Large intestine (tissue), 3 donors: ENCODE data around the gene MED13L. TPM values are rescaled to one million over a fixed set of nuclear protein-coding genes. Genes with fewer than 3 reads are reported as not detected.

Experiments
- DNase-seq, 2 donors: peaks; one replicate each; pipeline versions ENCODE4 v3.0.0 to v3.0.0-alpha.2; 2013
- H3K27ac ChIP-seq: one replicate; pipeline ENCODE4 v1.5.1; 2013; ENCODE audit warnings: low read length
- H3K27me3 ChIP-seq: 2 replicates; pipeline ENCODE4 v1.6.1; 2013; ENCODE audit warnings: low read length; ENCODE audit not compliant: control insufficient read depth, insufficient read depth
- H3K36me3 ChIP-seq: 2 replicates; pipeline ENCODE4 v1.6.1; 2013; ENCODE audit warnings: low read length; ENCODE audit not compliant: control insufficient read depth, insufficient read depth
- H3K4me1 ChIP-seq: one replicate; pipeline ENCODE4 v1.6.1; 2013; ENCODE audit warnings: low read length; ENCODE audit not compliant: control insufficient read depth, insufficient read depth
- H3K4me3 ChIP-seq: one replicate; pipeline ENCODE4 v1.5.1; 2013; ENCODE audit warnings: low read length
- H3K9me3 ChIP-seq: one replicate; pipeline ENCODE4 v1.6.1; 2013; ENCODE audit warnings: mild to moderate bottlenecking, low read depth, low read length, moderate library complexity; ENCODE audit not compliant: control insufficient read depth
- WGBS: methylation state at CpG from one replicate; pipeline ENCODE4 v1.1.5; 2013; ENCODE audit warnings: low lambda C conversion rate; ENCODE audit not compliant: insufficient coverage; 5-methylcytosine and 5-hydroxymethylcytosine counted together
- polyA plus RNA-seq: library from polyadenylated mRNA; unstranded; fragments of 120-200 nt; gene quantifications from one replicate; pipeline ENCODE4 v1.2.1, GENCODE V29; 2013

The MED13L gene
- polyA plus RNA-seq, 1 donor: 69.3 TPM

GRCh38 chr12:116186482-116187150, 90.9 kb downstream of the MED13L start:
- peak; percentile 44 to 75 for DNase-seq
- Histone ChIP-seq H3K4me3 (no peak overlapping the region), H3K27me3 (no peaks in the 10 kb centered on the region), H3K27ac (peak overlapping the region; percentile 47), H3K4me1 (peaks cover 18% of the 10 kb centered on the region), H3K9me3 (no peaks in the 10 kb centered on the region), H3K36me3 (no peaks in the 10 kb centered on the region)
- WGBS: 63% methylated on average over 3 of the region's 3 CpGs

- Histone ChIP-seq H3K36me3 (no peaks in the 10 kb centered on the region), H3K4me3 (no peak overlapping the region), H3K27me3 (no peaks in the 10 kb centered on the region), H3K4me1 (peaks cover 18% of the 10 kb centered on the region), H3K9me3 (no peaks in the 10 kb centered on the region), H3K27ac (no peak overlapping the region)
- 100% methylated on average over 1 of the region's 2 CpGs for WGBS
- no peak for DNase-seq
These were observed 92.7 kb downstream of the MED13L start for GRCh38 chr12:116184763-116185162.

- Histone ChIP-seq H3K4me1 (peaks cover 18% of the 10 kb centered on the region), H3K9me3 (no peaks in the 10 kb centered on the region), H3K4me3 (no peak overlapping the region), H3K27ac (no peak overlapping the region), H3K27me3 (no peaks in the 10 kb centered on the region), H3K36me3 (no peaks in the 10 kb centered on the region)
- no peak for DNase-seq
These were observed 93.8 kb downstream of the MED13L start for GRCh38 chr12:116183741-116184141.

- WGBS: no CpG with 5 or more reads among the region's 1 CpG
- peaks cover 20% of the 10 kb centered on the region for H3K4me1 ChIP-seq
- no peaks in the 10 kb centered on the region for H3K36me3 ChIP-seq
- H3K9me3 ChIP-seq: no peaks in the 10 kb centered on the region
- H3K27me3 ChIP-seq: no peaks in the 10 kb centered on the region
- DNase-seq: no peak
- no peak overlapping the region for H3K27ac ChIP-seq
- H3K4me3 ChIP-seq: no peak overlapping the region
These were observed 95.0 kb downstream of the MED13L start for GRCh38 chr12:116182359-116183063.

GRCh38 chr12:116180448-116180847, 97.0 kb downstream of the MED13L start:
- Histone ChIP-seq H3K27me3 (no peaks in the 10 kb centered on the region), H3K27ac (no peak overlapping the region), H3K4me1 (peaks cover 11% of the 10 kb centered on the region), H3K9me3 (no peaks in the 10 kb centered on the region), H3K4me3 (no peak overlapping the region), H3K36me3 (no peaks in the 10 kb centered on the region)
- no CpG with 5 or more reads among the region's 3 CpGs for WGBS
- no peak for DNase-seq

GRCh38 chr12:116179384-116179783, 98.1 kb downstream of the MED13L start:
- no peaks in the 10 kb centered on the region for H3K9me3 ChIP-seq
- no peak overlapping the region for H3K4me3 ChIP-seq
- no peak for DNase-seq
- no peak overlapping the region for H3K27ac ChIP-seq
- H3K27me3 ChIP-seq: no peaks in the 10 kb centered on the region
- no CpG with 5 or more reads among the region's 5 CpGs for WGBS
- H3K4me1 ChIP-seq: peaks cover 11% of the 10 kb centered on the region
- H3K36me3 ChIP-seq: no peaks in the 10 kb centered on the region

GRCh38 chr12:116177017-116177416, 100.5 kb downstream of the MED13L start:
- H3K27ac ChIP-seq: no peak overlapping the region
- H3K36me3 ChIP-seq: no peaks in the 10 kb centered on the region
- no peak for DNase-seq
- no peak overlapping the region for H3K4me3 ChIP-seq
- H3K27me3 ChIP-seq: no peaks in the 10 kb centered on the region
- WGBS: 96% methylated on average over 3 of the region's 4 CpGs
- peaks cover 3% of the 10 kb centered on the region for H3K4me1 ChIP-seq
- H3K9me3 ChIP-seq: no peaks in the 10 kb centered on the region

GRCh38 chr12:116174904-116175303, 102.6 kb downstream of the MED13L start:
- Histone ChIP-seq H3K27me3 (no peaks in the 10 kb centered on the region), H3K27ac (no peak overlapping the region), H3K4me1 (peaks cover 2% of the 10 kb centered on the region), H3K36me3 (no peaks in the 10 kb centered on the region), H3K9me3 (no peaks in the 10 kb centered on the region), H3K4me3 (no peak overlapping the region)
- WGBS: no CpG with 5 or more reads among the region's 4 CpGs
- DNase-seq: no peak

- no peak for DNase-seq
- 100% methylated on average over 3 of the region's 3 CpGs for WGBS
- H3K27me3 ChIP-seq: no peaks in the 10 kb centered on the region
These were observed 103.5 kb downstream of the MED13L start for GRCh38 chr12:116174006-116174405.

GRCh38 chr12:116172224-116172849, 105.2 kb downstream of the MED13L start:
- H3K9me3 ChIP-seq: no peaks in the 10 kb centered on the region
- 93% methylated on average over 3 of the region's 10 CpGs for WGBS
- H3K4me3 ChIP-seq: no peak overlapping the region
- no peak for DNase-seq
- no peaks in the 10 kb centered on the region for H3K27me3 ChIP-seq
- H3K4me1 ChIP-seq: no peaks in the 10 kb centered on the region
- H3K27ac ChIP-seq: no peak overlapping the region
- H3K36me3 ChIP-seq: no peaks in the 10 kb centered on the region

More at GRCh38 chr12:116174006-116174405, 103.5 kb downstream of the MED13L start:
- H3K4me1 ChIP-seq: peaks cover 2% of the 10 kb centered on the region
- no peak overlapping the region for H3K4me3 ChIP-seq
- no peaks in the 10 kb centered on the region for H3K9me3 ChIP-seq
- no peaks in the 10 kb centered on the region for H3K36me3 ChIP-seq
- no peak overlapping the region for H3K27ac ChIP-seq
